Right kidney (tissue), 9 donors: ENCODE measurements around the gene ADAR.
"Not testable (repeated sequence)": the region's sequence is repeated elsewhere in the genome, so short reads cannot be mapped to it uniquely, and the experiment has no call there.

Experiments used
- DNase-seq: peaks from one replicate; pipeline ENCODE4 v3.0.0-alpha.2; 2016
- long read RNA-seq, 8 donors: transcript quantifications; one replicate each; lab custom pipeline, GENCODE V29; 2026

The ADAR gene
- long read RNA-seq, donor 1, full-length matches to known transcripts: 5 of 21 reads
- long read RNA-seq, donor 1, partial matches to known transcripts: 16 of 21 reads
- long read RNA-seq, donor 1, other reads (novel, unspliced or antisense): 0 of 21 reads
- long read RNA-seq, donor 2, full-length matches to known transcripts: 4 of 22 reads
- long read RNA-seq, donor 2, partial matches to known transcripts: 18 of 22 reads
- long read RNA-seq, donor 2, other reads (novel, unspliced or antisense): 0 of 22 reads
- long read RNA-seq, donor 3, full-length matches to known transcripts: 7 of 23 reads
- long read RNA-seq, donor 3, partial matches to known transcripts: 16 of 23 reads
- long read RNA-seq, donor 3, other reads (novel, unspliced or antisense): 0 of 23 reads
- long read RNA-seq, donor 4, full-length matches to known transcripts: 2 of 31 reads
- long read RNA-seq, donor 4, partial matches to known transcripts: 29 of 31 reads
- long read RNA-seq, donor 4, other reads (novel, unspliced or antisense): 0 of 31 reads
- long read RNA-seq, donor 5, full-length matches to known transcripts: 5 of 10 reads
- long read RNA-seq, donor 5, partial matches to known transcripts: 5 of 10 reads
- long read RNA-seq, donor 5, other reads (novel, unspliced or antisense): 0 of 10 reads
- long read RNA-seq, donor 6, full-length matches to known transcripts: 4 of 31 reads
- long read RNA-seq, donor 6, partial matches to known transcripts: 27 of 31 reads
- long read RNA-seq, donor 6, other reads (novel, unspliced or antisense): 0 of 31 reads
- long read RNA-seq, donor 7, full-length matches to known transcripts: 1 of 84 reads
- long read RNA-seq, donor 7, partial matches to known transcripts: 83 of 84 reads
- long read RNA-seq, donor 7, other reads (novel, unspliced or antisense): 0 of 84 reads
- long read RNA-seq, donor 8, full-length matches to known transcripts: 9 of 37 reads
- long read RNA-seq, donor 8, partial matches to known transcripts: 28 of 37 reads
- long read RNA-seq, donor 8, other reads (novel, unspliced or antisense): 0 of 37 reads

GRCh38 chr1:154607609-154608396 is at the start of gene ADAR:
TSS of gene ADAR (minus strand) at chr1:154608186. CDS start at chr1:154608006, 180 bp downstream.
- peak; percentile 93 for DNase-seq

GRCh38 chr1:154657556-154657955 is 49.6 kb upstream of the ADAR start:
- no peak for DNase-seq

GRCh38 chr1:154652893-154653292 is 44.9 kb upstream of the ADAR start:
- DNase-seq: no peak

- not testable (repeated sequence) for DNase-seq
These were observed 36.7 kb upstream of the ADAR start for GRCh38 chr1:154644724-154645123.

- no peak for DNase-seq
These were observed 33.5 kb upstream of the ADAR start for GRCh38 chr1:154641534-154641933.

GRCh38 chr1:154639876-154640275 is 31.9 kb upstream of the ADAR start:
- DNase-seq: no peak

- DNase-seq: no peak
These were observed 27.2 kb upstream of the ADAR start for GRCh38 chr1:154635171-154635570.

GRCh38 chr1:154629675-154630073 is 21.7 kb upstream of the ADAR start:
- DNase-seq: no peak

- no peak for DNase-seq
These were observed 21.2 kb upstream of the ADAR start for GRCh38 chr1:154629061-154629674.

- DNase-seq: no peak
These were observed 20.1 kb upstream of the ADAR start for GRCh38 chr1:154628121-154628405.

GRCh38 chr1:154627257-154628120 is 19.5 kb upstream of the ADAR start:
- peak; percentile 84 for DNase-seq

GRCh38 chr1:154626456-154627256 is 18.7 kb upstream of the ADAR start:
- no peak for DNase-seq

GRCh38 chr1:154624746-154625643 is 17.0 kb upstream of the ADAR start:
- DNase-seq: no peak

- no peak for DNase-seq
These were observed 15.4 kb upstream of the ADAR start for GRCh38 chr1:154623358-154623757.

GRCh38 chr1:154622503-154623039 is 14.6 kb upstream of the ADAR start:
- no peak for DNase-seq

- no peak for DNase-seq
These were observed 13.9 kb upstream of the ADAR start for GRCh38 chr1:154621875-154622274.

GRCh38 chr1:154620751-154621150 is 12.8 kb upstream of the ADAR start:
- no peak for DNase-seq

- no peak for DNase-seq
These were observed 11.4 kb upstream of the ADAR start for GRCh38 chr1:154619181-154619948.
